Peyer's patch (tissue), 4 donors: ENCODE measurements around the gene TRMT1L. TPM values are rescaled to one million over a fixed set of nuclear protein-coding genes. Genes with fewer than 3 reads are reported as not detected.

Source experiments
- DNase-seq, 3 donors: peaks; one replicate each; pipeline ENCODE4 v3.0.0-alpha.2; 2017 to 2019
- H3K27ac ChIP-seq, 4 donors: fragments of 200-600 bp; sonication (generic); one replicate each; pipeline ENCODE4 v1.5.1; 2016 to 2019
- H3K27me3 ChIP-seq, 2 donors: fragments of 200-600 bp; sonication (generic); one replicate each; pipeline ENCODE4 v1.5.1; 2019
- H3K36me3 ChIP-seq, 3 donors: fragments of 200-600 bp; sonication (generic); one replicate each; pipeline ENCODE4 v1.5.1; 2016 to 2019
- H3K4me1 ChIP-seq, 4 donors: fragments of 200-600 bp; sonication (generic); one replicate each; pipeline ENCODE4 v1.5.1; 2016 to 2019
- H3K4me3 ChIP-seq, 4 donors: fragments of 200-600 bp; sonication (generic); 1 replicate in 3 of 4; 2 replicates in 1 of 4; pipeline ENCODE4 v1.5.1; 2016 to 2019; ENCODE audit warnings: mild to moderate bottlenecking in 1 of 4
- H3K9me3 ChIP-seq, 4 donors: fragments of 200-600 bp; sonication (generic); one replicate each; pipeline ENCODE4 v1.5.1; 2016 to 2019; ENCODE audit warnings: mild to moderate bottlenecking in 1 of 4
- CTCF ChIP-seq, 6 experiments: fragments of 450-650 bp in 4 of 6; fragments of 200-600 bp in 2 of 6; sonication (generic) in 1 of 6; IDR thresholded peaks; one replicate each; pipeline ENCODE4 v1.5.1; 2017 to 2019; ENCODE audit warnings: antibody characterized with exemption in 6 of 6, mild to moderate bottlenecking in 3 of 6, moderate library complexity in 1 of 6
- POLR2A ChIP-seq, 2 donors: fragments of 450-650 bp; IDR thresholded peaks; one replicate each; pipeline ENCODE4 v1.5.1; 2017; ENCODE audit warnings: antibody characterized with exemption in 2 of 2, mild to moderate bottlenecking in 2 of 2, moderate library complexity in 2 of 2
- total RNA-seq, 4 donors: library from RNA; depleted of rRNA; stranded (reverse); fragments of >200 nt; gene quantifications; one replicate each; pipeline ENCODE4 v1.1.0, GENCODE V29; 2016

The TRMT1L gene
- total RNA-seq, 4 donors from 2014 or later: 8.4 to 14.9 (median 13.7) TPM

- H3K27me3 ChIP-seq: no peaks in the 10 kb centered on the region
- no peaks in the 10 kb centered on the region for H3K36me3 ChIP-seq
- H3K27ac ChIP-seq: no peak overlapping the region
- H3K4me3 ChIP-seq: no peak overlapping the region
- no peak for DNase-seq
- H3K9me3 ChIP-seq: no peaks in the 10 kb centered on the region
- H3K4me1 ChIP-seq: no peaks in the 10 kb centered on the region
- TF ChIP-seq POLR2A (IDR thresholded peaks at IDR 0.05) (no peak), CTCF (IDR thresholded peaks at IDR 0.05) (no peak)
These were observed 81.3 kb downstream of the TRMT1L start for GRCh38 chr1:185075476-185075875.

- TF ChIP-seq CTCF (IDR thresholded peaks at IDR 0.05) (no peak), POLR2A (IDR thresholded peaks at IDR 0.05) (no peak)
- H3K36me3 ChIP-seq: no peaks in the 10 kb centered on the region
- H3K27me3 ChIP-seq: no peaks in the 10 kb centered on the region
- no peak overlapping the region for H3K27ac ChIP-seq
- H3K9me3 ChIP-seq: no peaks in the 10 kb centered on the region
- no peak for DNase-seq
- H3K4me1 ChIP-seq: no peaks in the 10 kb centered on the region
- H3K4me3 ChIP-seq: no peak overlapping the region
These were observed 82.4 kb downstream of the TRMT1L start for GRCh38 chr1:185074307-185074706.

- H3K4me3 ChIP-seq: no peak overlapping the region
- TF ChIP-seq CTCF (IDR thresholded peaks at IDR 0.05) (no peak), POLR2A (IDR thresholded peaks at IDR 0.05) (no peak)
- no peaks in the 10 kb centered on the region for H3K27me3 ChIP-seq
- H3K9me3 ChIP-seq: no peaks in the 10 kb centered on the region
- no peak overlapping the region for H3K27ac ChIP-seq
- DNase-seq: no peak
- no peaks in the 10 kb centered on the region for H3K4me1 ChIP-seq
- no peaks in the 10 kb centered on the region for H3K36me3 ChIP-seq
These were observed 83.0 kb downstream of the TRMT1L start for GRCh38 chr1:185073725-185074124.

- H3K4me3 ChIP-seq: no peak overlapping the region
- no peaks in the 10 kb centered on the region for H3K9me3 ChIP-seq
- TF ChIP-seq POLR2A (IDR thresholded peaks at IDR 0.05): no peak
- H3K27ac ChIP-seq: no peak overlapping the region
- no peaks in the 10 kb centered on the region for H3K27me3 ChIP-seq
- H3K4me1 ChIP-seq: no peaks in the 10 kb centered on the region
- DNase-seq: no peak
- no peaks in the 10 kb centered on the region for H3K36me3 ChIP-seq
These were observed 86.7 kb downstream of the TRMT1L start for GRCh38 chr1:185070051-185070450.

GRCh38 chr1:185069202-185069772, 87.5 kb downstream of the TRMT1L start:
- H3K4me3 ChIP-seq: no peak overlapping the region
- TF ChIP-seq CTCF (IDR thresholded peaks at IDR 0.05): no peak
- no peak for TF ChIP-seq POLR2A (IDR thresholded peaks at IDR 0.05)
- no peak for DNase-seq

GRCh38 chr1:185068341-185068740, 88.4 kb downstream of the TRMT1L start:
- Histone ChIP-seq H3K4me1 (no peaks in the 10 kb centered on the region), H3K36me3 (no peaks in the 10 kb centered on the region), H3K4me3 (no peak overlapping the region), H3K9me3 (no peaks in the 10 kb centered on the region), H3K27me3 (no peaks in the 10 kb centered on the region), H3K27ac (no peak overlapping the region)
- TF ChIP-seq CTCF (IDR thresholded peaks at IDR 0.05) (no peak), POLR2A (IDR thresholded peaks at IDR 0.05) (no peak)
- DNase-seq: no peak

More at GRCh38 chr1:185069202-185069772, 87.5 kb downstream of the TRMT1L start:
- H3K27ac ChIP-seq: no peak overlapping the region
- no peaks in the 10 kb centered on the region for H3K27me3 ChIP-seq
- H3K4me1 ChIP-seq: no peaks in the 10 kb centered on the region
- H3K9me3 ChIP-seq: no peaks in the 10 kb centered on the region
- H3K36me3 ChIP-seq: no peaks in the 10 kb centered on the region

Other genes starting within 250 kb of the TRMT1L start
- 10 to 100 TPM in 2 of 4 donors, 1 to 10 TPM in 2; 7.7 to 32.2 (median 9.5) TPM for gene NIBAN1, start 182.4 kb downstream of the TRMT1L start, total RNA-seq
- gene RNF2, start 111.4 kb downstream of the TRMT1L start, total RNA-seq: 10 to 100 TPM in 2 of 4 donors, 1 to 10 TPM in 2; 5.1 to 14.0 (median 10.6) TPM
- gene SWT1, start 214 bp upstream of the TRMT1L start, total RNA-seq: 10 to 100 TPM in 2 of 4 donors, 1 to 10 TPM in 2; 6.0 to 21.5 (median 8.6) TPM
- 100 to 1,000 TPM in 2 of 4 donors, 10 to 100 TPM in 2; 84.8 to 248 (median 104) TPM for gene IVNS1ABP, start 160.3 kb upstream of the TRMT1L start, total RNA-seq